GM15510 (cell line): ENCODE data around the gene MACROD2.

ENCODE experiments used
- POLR2A ChIP-seq: IDR thresholded peaks from 3 replicates; pipeline ENCODE4 v1.6.1; 2011; ENCODE audit warnings: borderline replicate concordance; ENCODE audit not compliant: insufficient read length; ENCODE audit errors: extremely low read depth

Gene MACROD2

DNA sequence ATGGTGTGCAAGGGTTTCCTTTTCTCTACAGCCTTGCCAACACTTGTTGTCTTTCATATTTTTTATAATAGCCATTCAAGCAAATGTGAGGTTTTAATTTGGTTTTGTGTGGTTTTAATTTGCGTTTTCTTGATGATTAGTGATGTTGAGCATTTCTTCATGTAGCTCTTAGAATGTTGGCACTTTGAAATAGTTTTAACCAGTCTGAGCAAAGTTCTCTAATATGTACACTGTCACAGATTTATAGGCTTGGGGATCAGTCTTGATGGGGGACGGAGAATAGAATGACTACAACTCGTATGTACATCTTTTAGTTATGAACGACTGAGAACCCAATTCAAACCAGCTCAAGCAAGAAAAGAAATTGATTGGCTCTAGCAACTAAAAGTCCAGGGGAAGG, 1574.8 kb downstream of the MACROD2 start:
- no peak for TF ChIP-seq POLR2A

DNA sequence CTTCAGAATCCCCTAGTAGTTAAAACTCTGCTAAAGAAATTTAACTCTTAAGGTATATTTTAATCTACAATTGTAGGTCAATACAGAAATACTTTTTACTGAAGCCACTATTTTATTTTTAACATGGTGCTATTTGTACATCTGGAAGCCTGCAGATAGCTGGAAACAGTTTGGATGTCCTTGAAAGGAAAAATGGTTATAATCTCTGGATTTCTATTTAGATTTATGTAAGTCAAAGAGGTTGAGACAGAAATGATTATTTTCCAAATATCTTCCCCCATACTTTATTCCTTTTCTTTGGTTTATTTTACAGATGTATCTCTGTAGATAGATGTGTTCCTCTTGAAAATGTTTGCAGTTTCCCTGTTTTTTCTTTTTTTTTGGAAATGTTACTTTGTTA, 1575.7 kb downstream of the MACROD2 start:
- no peak for TF ChIP-seq POLR2A

DNA sequence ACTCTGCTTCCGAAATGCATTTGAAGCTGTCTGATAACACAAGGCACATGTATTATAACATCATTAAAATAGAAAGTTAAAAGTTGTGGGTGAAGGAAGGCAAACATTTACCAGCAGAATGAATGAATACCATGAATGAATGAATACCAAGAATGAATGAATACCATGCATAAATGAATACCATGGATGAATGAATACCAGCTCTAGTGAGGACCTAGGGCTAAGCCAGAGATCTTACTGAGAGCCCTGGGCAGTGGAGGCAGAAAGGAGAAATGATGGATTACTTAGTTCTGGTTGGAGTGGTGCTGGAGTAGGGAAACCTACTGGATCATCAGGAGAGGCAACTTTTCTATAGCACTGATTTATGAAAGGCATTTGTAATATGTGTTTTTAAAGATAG, 1579.9 kb downstream of the MACROD2 start:
- TF ChIP-seq POLR2A, result no peak

DNA sequence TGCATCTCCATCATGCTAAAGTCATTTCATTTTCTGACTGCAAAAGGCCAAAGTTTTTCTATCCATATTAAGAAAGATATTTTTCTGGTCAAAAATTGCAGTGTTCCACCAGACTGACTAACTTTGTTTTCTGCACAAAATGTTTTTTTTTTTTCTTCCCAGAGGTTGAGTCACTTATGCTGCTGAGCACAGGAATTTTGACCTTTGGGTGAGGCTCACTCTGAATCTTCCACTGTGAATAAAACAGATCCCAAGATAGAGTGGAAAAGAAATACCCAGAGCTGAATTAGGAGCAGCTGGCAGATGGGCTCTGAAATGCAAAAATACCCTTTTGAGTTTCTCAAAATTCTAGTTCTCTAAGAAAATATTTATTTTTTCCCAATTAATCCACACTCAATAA, 1581.1 kb downstream of the MACROD2 start:
- no peak for TF ChIP-seq POLR2A

DNA sequence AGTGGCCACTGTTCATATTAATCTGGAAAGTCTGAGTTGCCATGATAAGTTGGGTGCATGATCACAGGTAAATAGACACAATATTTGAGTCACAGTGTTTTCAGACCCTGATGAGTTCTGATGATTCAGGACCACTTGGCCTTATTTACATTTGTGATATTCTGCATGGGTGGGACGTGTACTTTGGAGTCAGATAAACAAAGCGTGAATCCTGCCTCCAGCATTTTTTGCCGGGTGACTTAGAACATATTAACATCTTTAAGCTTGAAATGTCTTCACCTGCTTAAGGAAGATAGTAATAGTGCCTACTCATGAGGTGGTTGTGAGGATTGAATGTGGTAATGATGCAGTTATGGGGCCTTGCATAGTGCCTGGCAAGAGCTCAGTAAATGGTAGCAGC, 1582.8 kb downstream of the MACROD2 start:
- TF ChIP-seq POLR2A, result no peak

DNA sequence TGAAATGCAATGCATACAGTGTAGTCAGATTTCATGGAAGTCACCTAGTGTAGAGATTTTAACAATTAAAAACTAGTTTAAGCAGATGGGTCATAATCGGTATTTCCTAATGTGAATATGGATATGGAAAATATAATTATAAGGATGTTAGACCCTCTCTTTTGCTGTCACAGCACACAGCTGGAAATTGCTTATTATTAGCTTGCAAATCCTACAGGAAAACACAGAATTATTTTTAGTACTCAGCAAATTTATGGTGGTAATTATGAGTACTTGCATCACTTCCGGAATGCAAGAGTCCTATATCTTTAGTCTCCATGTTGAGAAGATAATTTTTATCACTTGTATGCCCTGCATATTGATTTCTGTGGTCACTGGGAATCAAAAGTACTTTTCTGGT, 1584.4 kb downstream of the MACROD2 start:
- no peak for TF ChIP-seq POLR2A

DNA sequence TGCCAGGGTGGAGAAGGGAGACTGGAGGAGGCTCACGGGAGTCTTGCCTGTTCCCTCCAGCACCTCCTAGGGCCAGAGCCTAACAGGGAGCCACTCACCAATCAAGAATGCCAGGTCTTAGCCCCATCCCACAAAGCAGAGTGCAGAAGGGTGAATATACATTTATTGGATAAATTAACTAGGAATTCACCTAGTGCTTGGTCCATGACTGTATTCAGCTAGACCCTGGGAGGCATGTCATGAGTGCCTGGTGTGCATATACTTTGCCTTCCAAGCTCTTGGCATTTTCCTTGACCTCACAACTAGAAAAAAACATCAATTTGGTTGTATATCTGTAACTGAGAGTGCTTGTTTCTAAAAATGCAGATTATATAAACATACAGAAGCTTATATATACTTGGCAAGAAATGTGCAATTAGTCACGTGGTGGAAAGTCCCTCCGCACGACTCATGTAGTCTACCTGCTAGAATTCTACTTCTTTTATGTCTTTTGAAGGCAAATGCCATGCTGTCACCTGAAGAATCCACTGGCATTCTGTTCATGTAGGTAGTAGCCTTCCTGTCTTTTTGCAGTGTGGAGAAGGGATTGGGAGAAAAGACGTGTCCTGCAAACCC, 1586.9 kb downstream of the MACROD2 start:
- no peak for TF ChIP-seq POLR2A

DNA sequence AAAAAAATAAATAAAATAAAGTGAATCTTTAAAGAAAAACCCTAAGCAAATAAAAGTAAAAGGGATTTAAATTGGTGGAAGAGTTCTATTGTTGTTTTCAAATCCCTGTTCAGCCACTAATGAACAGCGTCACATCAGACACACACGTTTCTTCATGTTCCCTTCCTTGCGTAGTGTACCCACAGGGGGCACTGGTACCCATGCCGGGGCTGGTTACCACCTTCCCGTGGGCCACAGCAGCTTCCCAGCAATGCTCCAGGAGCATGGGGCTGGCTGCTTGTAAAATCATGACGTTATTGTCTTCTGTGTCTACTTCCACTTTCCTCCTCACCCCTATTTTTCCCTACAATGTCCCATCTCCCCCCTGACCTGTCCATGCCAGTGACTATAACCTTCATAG, 1589.2 kb downstream of the MACROD2 start:
- no peak for TF ChIP-seq POLR2A

DNA sequence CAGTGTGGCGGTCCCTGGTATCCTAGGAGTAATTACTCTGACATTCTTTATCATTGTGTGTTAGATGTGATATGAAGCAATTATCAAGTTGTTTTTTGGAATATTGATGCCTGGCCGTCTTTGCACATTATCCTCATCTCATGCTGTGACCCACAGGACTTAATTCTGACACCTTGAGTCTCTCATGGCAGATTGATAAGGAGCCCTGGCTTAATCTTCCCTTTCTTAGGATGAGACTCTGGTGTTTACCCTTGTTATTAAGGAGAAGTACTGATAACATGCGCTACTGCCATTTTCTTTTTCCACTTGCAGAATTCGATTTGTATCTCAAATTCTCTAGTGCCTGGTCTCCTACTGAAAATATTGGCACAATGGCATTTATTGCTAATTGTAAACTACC, 1597.8 kb downstream of the MACROD2 start:
- TF ChIP-seq POLR2A, result no peak

DNA sequence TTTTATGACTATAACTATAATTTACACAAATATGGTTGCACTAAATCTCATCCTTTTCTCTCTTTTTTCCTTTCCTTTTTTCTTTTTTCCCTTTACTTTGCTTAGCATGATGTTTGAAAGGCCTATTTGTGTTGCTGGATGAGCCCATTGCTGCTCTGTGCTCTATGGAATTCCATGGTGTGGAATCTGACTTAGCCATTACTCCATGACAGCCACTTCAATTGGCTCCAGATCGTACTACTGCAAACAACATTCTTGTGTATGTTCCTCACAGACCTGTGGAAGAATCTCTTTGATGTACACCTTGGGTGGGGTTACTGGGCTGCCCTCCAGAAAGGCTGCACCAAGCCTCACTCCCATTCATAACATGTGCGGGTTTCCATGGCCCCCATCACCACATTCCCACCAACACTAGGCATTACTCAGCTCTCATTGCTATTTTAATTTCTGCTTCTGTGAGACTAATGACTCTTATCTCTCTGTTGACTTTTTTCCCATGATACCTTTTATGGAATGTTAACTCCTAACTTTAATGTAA, 1598.9 kb downstream of the MACROD2 start:
- TF ChIP-seq POLR2A, result no peak

DNA sequence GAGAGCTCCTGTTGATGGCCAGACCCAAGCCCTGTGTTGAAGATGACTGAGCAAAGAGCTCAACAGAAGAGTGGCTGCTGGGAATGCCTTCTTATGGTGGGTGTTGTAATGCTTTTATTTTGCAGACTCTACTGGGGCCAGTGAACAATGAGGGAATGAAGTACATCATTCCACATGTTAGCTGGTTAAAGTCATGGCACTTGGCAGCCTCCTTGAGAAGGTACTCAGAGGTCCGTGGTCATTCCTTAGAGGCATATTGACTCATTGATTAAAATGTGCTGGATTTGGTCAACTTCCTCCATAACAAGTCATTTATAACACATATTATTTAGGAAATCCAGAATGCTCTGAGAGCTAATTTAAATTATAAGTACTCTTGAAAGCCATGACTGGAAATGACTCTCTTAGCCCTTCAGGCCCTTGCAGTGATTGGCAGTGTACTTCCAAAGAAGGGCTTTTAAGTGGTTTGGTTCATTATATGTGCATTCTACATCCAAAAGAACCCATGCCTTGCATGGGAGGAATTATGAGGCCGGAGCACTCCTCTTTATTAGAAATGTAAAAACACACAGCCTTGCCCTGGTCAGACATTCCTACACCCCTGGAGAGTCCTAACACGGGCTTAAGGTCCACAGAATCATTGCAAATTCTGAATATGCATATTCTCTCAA, 1601.0 kb downstream of the MACROD2 start:
- TF ChIP-seq POLR2A, result no peak

DNA sequence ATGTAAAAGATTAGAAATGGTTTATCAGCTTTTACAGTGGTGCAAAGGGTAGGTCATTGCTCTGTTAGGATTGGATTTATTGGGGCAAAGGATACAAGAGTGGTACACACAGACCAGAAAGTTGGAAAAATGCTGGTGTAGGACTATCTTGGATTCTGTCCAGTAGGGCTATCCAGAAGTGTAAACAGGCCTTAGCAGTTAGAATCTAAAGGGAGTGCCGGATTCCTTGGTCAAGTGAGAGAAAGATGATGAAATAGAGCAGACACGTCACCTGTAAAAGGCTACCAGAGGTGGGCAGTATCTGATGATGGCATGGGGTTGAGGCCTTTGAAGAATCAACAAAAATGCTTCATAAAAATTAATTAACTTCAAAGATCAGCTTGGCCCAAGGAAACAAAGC, 1602.0 kb downstream of the MACROD2 start:
- TF ChIP-seq POLR2A, result no peak

DNA sequence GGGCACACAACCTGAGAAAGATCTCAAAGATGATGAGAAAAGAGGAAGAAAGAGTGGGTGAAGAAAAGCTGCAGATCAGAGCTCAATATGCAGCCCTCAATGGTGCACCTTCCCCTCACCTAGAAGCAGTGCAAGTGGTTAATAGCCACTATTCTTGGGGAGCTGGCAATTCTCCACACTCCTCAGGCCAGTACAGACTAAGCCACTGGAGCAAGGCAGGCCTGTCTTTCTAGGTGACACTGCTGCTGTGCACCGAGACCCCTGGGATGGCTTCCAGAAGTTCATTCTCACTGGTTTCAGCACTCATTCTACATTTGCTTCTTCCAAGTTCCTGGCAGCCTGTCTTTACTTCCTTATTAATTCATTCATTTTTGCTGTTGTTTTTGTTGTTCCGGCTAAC, 1604.6 kb downstream of the MACROD2 start:
- no peak for TF ChIP-seq POLR2A

DNA sequence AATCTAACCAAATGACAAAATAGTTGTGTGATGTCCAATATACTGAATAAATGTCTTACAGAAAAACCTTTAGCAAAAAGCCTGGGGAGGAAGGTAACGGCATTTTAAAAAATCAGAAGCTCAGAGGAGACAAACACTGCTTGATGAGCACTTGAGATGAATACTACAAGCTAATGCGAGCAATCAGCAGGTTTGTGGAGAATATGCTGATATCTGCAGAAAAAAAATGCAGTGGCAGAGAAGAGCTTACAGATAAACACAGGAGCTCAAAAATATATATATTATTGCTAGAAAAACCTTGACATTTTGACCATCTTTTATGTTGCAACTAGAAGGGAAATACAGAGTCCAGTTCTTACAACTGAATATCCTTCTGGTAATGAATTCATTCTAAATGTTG, 1605.2 kb downstream of the MACROD2 start:
- no peak for TF ChIP-seq POLR2A

DNA sequence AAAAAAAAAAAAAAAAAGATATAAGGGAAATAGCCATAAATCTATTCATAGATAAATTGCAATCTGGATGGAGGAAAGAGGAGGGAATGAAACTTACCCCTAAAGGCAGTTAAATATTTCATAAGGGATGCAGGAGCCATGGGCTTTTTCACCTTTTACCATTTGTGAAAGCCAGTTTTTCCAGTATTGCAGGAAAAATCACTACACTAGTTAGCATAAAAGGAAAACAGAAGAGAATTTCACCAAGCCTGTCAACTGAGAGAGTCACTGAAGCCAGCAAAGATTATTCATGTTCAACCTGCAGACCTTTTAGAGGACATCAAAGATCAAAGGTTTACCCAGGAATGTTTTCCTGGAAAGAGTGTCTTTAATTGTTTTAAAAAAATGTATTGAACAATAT, 1608.2 kb downstream of the MACROD2 start:
- no peak for TF ChIP-seq POLR2A
